ENCODE results near the gene NSMF.

- TF ChIP-seq CTCF (IDR thresholded peaks at IDR 0.05; ENCODE audit: low read length), result no peak
- TF ChIP-seq EZH2 (IDR thresholded peaks at IDR 0.05; ENCODE audit: borderline replicate concordance, low read length), result no peak
These were observed 45.3 kb upstream of the NSMF start for GRCh38 chr9:137504432-137504777.
